Panc1 (cell line): ENCODE measurements around the gene WDR49.

Experiments used
- CTCF ChIP-seq: fragments of 450-650 bp; IDR thresholded peaks from 2 replicates; pipeline ENCODE4 v1.5.1; 2017; ENCODE audit warnings: mild to moderate bottlenecking
- TF ChIP-seq, protein P1 (sequence below), 2 experiments: IDR thresholded peaks; 2 replicates each; pipeline ENCODE4 v1.6.1; 2011 to 2012; ENCODE audit warnings: low read depth in 2 of 2, control low read depth in 1 of 2, low read length in 1 of 2, mild to moderate bottlenecking in 1 of 2, moderate library complexity in 1 of 2; ENCODE audit not compliant: insufficient read depth in 1 of 2

DNA sequence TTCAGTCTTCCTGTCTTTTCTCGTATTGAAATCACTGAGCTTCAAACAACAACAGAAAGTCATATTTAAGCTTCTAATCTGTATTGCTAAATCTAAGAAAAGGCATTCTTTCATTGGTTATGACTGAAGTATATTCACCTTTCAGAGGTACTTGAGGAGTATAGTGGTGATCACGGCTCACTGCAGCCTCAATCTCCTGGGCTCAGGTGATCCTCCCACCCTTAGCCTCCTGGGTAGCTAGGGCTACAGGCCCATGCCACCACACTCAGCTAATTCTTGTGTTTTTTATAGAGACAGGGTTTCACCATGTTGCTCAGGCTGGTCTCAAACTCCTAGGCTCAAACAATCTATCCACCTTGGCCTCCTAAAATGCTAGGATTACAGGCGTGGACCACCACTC, 38.7 kb downstream of the WDR49 start:
- TF ChIP-seq CTCF = no peak
- TF ChIP-seq, protein P1, sequence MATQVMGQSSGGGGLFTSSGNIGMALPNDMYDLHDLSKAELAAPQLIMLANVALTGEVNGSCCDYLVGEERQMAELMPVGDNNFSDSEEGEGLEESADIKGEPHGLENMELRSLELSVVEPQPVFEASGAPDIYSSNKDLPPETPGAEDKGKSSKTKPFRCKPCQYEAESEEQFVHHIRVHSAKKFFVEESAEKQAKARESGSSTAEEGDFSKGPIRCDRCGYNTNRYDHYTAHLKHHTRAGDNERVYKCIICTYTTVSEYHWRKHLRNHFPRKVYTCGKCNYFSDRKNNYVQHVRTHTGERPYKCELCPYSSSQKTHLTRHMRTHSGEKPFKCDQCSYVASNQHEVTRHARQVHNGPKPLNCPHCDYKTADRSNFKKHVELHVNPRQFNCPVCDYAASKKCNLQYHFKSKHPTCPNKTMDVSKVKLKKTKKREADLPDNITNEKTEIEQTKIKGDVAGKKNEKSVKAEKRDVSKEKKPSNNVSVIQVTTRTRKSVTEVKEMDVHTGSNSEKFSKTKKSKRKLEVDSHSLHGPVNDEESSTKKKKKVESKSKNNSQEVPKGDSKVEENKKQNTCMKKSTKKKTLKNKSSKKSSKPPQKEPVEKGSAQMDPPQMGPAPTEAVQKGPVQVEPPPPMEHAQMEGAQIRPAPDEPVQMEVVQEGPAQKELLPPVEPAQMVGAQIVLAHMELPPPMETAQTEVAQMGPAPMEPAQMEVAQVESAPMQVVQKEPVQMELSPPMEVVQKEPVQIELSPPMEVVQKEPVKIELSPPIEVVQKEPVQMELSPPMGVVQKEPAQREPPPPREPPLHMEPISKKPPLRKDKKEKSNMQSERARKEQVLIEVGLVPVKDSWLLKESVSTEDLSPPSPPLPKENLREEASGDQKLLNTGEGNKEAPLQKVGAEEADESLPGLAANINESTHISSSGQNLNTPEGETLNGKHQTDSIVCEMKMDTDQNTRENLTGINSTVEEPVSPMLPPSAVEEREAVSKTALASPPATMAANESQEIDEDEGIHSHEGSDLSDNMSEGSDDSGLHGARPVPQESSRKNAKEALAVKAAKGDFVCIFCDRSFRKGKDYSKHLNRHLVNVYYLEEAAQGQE (IDR thresholded peaks at IDR 0.05; ENCODE audit: insufficient read depth in 1 of 2, low read depth in 2 of 2, low read length in 1 of 2) = no peak
